ENCODE results near the gene MNT. TPM values are rescaled to one million over a fixed set of nuclear protein-coding genes. Genes with fewer than 3 reads are reported as not detected.

MNT gene
- total RNA-seq, 1 experiment from 2014 or later = 38.9 TPM

DNA sequence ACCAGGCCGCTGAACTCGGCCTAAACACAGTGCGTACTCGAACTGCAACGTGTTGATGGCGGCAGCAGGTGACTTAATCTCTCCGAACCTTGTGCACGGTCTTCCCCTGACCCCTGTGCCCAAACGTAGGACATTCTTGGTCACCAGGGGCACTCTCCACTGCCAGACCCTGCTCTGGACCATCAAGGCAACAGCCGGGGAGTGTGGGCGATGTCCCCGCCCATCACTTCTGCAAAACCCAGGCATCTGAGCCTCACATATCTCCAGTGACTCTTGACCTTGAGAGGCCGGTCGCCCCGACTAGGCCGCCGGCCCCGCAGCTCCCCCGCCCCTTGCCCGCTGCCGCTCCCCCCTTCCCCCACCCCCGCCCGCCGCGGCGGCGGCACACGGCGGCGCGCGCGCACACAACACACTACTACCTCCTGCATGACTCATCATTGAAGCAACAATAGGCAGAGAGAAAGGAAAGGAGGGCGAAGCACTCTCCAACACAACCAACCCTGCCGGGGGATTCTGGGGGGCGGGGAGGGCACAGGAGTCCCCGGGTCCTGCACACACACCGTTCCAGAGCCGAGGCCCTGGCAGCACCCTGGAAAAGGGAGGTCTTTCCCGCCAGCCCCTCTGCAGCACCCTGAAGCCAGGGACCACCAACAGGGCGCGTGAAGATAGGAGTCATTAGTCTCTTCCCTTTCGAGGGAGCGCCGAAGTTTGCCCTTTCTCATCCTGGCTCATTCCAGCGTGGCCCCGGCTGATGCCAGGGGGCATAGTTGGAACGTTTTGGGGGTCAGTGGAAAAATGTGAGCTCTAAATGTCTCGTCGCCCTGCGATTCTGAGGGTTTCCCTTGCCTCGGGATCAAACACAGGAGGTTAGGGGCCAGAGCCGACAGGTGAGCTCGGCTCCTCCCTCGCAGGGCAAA, 1.9 kb downstream of the MNT start:
- Mint-ChIP-seq H3K9me3 (no peaks in the 10 kb centered on the region; a peak in 2 of 5 replicates), H3K27me3 (ENCODE audit: low read depth) (peaks cover 5% of the 10 kb centered on the region), H3K4me1 (peaks cover 36 to 51% of the 10 kb centered on the region in 2 experiments), H3K36me3 (ENCODE audit: insufficient read depth in 1 of 3, low read depth in 3 of 3) (no peaks in the 10 kb centered on the region), H3K27ac (peak overlapping the region; percentile 98 to 100 (median 99); a peak in 6 of 7 replicates), H3K4me3 (peak overlapping the region; percentile 91 to 96)
- Histone ChIP-seq H2AFZ (ENCODE audit: low read length) (no peak overlapping the region), H3K4me1 (ENCODE audit: insufficient read depth, low read length) (peaks cover 11% of the 10 kb centered on the region; the same call in 1 of the 2 replicates), H3K56ac (ENCODE audit: insufficient read length, low read depth, low read length) (no peak overlapping the region), H2BK120ac (ENCODE audit: low read depth, low read length, poor library complexity, severe bottlenecking) (peak overlapping the region; percentile 25), H3K23ac (ENCODE audit: insufficient read length, low read depth, low read length) (no peak overlapping the region), H4K91ac (ENCODE audit: insufficient read length, low read depth, low read length) (no peak overlapping the region), H4K5ac (ENCODE audit: insufficient read length, low read depth, low read length) (peak overlapping the region; percentile 7), H3K79me1 (ENCODE audit: insufficient read depth, low read depth, low read length, poor library complexity, severe bottlenecking) (no peaks in the 10 kb centered on the region), H3K9ac (ENCODE audit: extremely low read depth, insufficient read length, low read length) (peak overlapping the region; percentile 70), H3K27me3 (ENCODE audit: insufficient read depth, low read length) (no peaks in the 10 kb centered on the region), H2BK20ac (ENCODE audit: low read depth, low read length, poor library complexity, severe bottlenecking) (no peak overlapping the region), H3K79me2 (ENCODE audit: insufficient read depth, low read length) (peaks cover 2% of the 10 kb centered on the region; the same call in 1 of the 2 replicates), H3K4ac (ENCODE audit: low read depth, low read length) (no peak overlapping the region; the same call in 1 of the 2 replicates), H3K23me2 (ENCODE audit: insufficient read length, low read depth, low read length, poor library complexity, severe bottlenecking) (peaks cover 22% of the 10 kb centered on the region), H2BK5ac (ENCODE audit: insufficient read length, low read length) (no peak overlapping the region), H3K4me2 (ENCODE audit: insufficient read depth, insufficient read length, low read length) (peak overlapping the region; percentile 65), H3T11ph (ENCODE audit: low read length) (no peak overlapping the region), H3K9me3 (ENCODE audit: control insufficient read depth, low read depth, low read length) (no peaks in the 10 kb centered on the region), H2BK12ac (ENCODE audit: insufficient read length, low read depth, low read length) (no peak overlapping the region), H2BK15ac (ENCODE audit: low read depth, low read length) (no peak overlapping the region), H2AK5ac (ENCODE audit: insufficient read length, low read length) (no peak overlapping the region), H3K14ac (ENCODE audit: insufficient read depth, low read length) (peak overlapping the region; percentile 90; the same call in 1 of the 2 replicates), H4K8ac (replicated peaks; ENCODE audit: insufficient read length, low read depth, low read length) (no peak overlapping the region), H4K20me1 (ENCODE audit: control insufficient read depth, insufficient read depth, insufficient read length) (no peaks in the 10 kb centered on the region), H3K18ac (ENCODE audit: insufficient read length, low read depth, low read length) (peak overlapping the region; percentile 74), H3K27ac (ENCODE audit: insufficient read length, low read depth, low read length) (peak overlapping the region; percentile 71)
- WGBS (ENCODE audit: extremely low coverage, insufficient read length, low lambda C conversion rate) = no CpG with 5 or more reads among the region's 55 CpGs
- DNase-seq = peak; percentile 89
- TF ChIP-seq, protein P1, sequence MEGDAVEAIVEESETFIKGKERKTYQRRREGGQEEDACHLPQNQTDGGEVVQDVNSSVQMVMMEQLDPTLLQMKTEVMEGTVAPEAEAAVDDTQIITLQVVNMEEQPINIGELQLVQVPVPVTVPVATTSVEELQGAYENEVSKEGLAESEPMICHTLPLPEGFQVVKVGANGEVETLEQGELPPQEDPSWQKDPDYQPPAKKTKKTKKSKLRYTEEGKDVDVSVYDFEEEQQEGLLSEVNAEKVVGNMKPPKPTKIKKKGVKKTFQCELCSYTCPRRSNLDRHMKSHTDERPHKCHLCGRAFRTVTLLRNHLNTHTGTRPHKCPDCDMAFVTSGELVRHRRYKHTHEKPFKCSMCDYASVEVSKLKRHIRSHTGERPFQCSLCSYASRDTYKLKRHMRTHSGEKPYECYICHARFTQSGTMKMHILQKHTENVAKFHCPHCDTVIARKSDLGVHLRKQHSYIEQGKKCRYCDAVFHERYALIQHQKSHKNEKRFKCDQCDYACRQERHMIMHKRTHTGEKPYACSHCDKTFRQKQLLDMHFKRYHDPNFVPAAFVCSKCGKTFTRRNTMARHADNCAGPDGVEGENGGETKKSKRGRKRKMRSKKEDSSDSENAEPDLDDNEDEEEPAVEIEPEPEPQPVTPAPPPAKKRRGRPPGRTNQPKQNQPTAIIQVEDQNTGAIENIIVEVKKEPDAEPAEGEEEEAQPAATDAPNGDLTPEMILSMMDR (conservative IDR thresholded peaks at IDR 0.05) = no peak

Measured in H9 (cell line).